ENCODE results near the gene DGKA. TPM values are rescaled to one million over a fixed set of nuclear protein-coding genes. Genes with fewer than 3 reads are reported as not detected.
"Not testable (repeated sequence)": the region's sequence is repeated elsewhere in the genome, so short reads cannot be mapped to it uniquely, and the experiment has no call there.

The DGKA gene
- total RNA-seq, 1 donor from 2014 or later = 4.9 TPM

GRCh38 chr12:55965941-55966407 lies 35.0 kb downstream of the DGKA start, which contains the start of gene PMEL:
Gene PMEL, minus strand, starts transcription at chr12:55966042. Its CDS starts 31 bp downstream, at chr12:55966011.
- ATAC-seq = peak; percentile 36
- no peak for DNase-seq (ENCODE audit: low spot score)

- DNase-seq (ENCODE audit: low spot score) (peak; percentile 95), ATAC-seq (peak; percentile 98)
Measured at GRCh38 chr12:55966408-55967281, 35.7 kb downstream of the DGKA start, which contains the start of gene CDK2. Gene CDK2, plus strand, starts transcription at chr12:55966830. Its CDS starts 179 bp downstream, at chr12:55967009.

GRCh38 chr12:55969356-55969755 lies 38.4 kb downstream of the DGKA start:
- no peak for DNase-seq (ENCODE audit: low spot score)
- no peak for ATAC-seq

GRCh38 chr12:55970775-55971174 lies 39.8 kb downstream of the DGKA start:
- no peak for DNase-seq (ENCODE audit: low spot score)
- no peak for ATAC-seq

GRCh38 chr12:55972042-55972441 lies 41.1 kb downstream of the DGKA start:
- ATAC-seq = no peak
- DNase-seq (ENCODE audit: low spot score) = no peak

- no peak for DNase-seq (ENCODE audit: low spot score)
- ATAC-seq = no peak
Measured at GRCh38 chr12:55972456-55972855, 41.5 kb downstream of the DGKA start.

GRCh38 chr12:55972911-55973598 lies 42.1 kb downstream of the DGKA start:
- no peak for ATAC-seq

GRCh38 chr12:55973599-55974307 lies 42.8 kb downstream of the DGKA start, which contains the start of gene RAB5B:
Gene RAB5B, plus strand, starts transcription at chr12:55974078. Its CDS starts 12,883 bp downstream, at chr12:55986961.
- peak; percentile 89 for ATAC-seq

More at GRCh38 chr12:55972911-55973598, 42.1 kb downstream of the DGKA start:
- no peak for DNase-seq (ENCODE audit: low spot score)

GRCh38 chr12:55974308-55974730 lies 43.4 kb downstream of the DGKA start:
- no peak for DNase-seq (ENCODE audit: low spot score)
- ATAC-seq = peak; percentile 53

More at GRCh38 chr12:55973599-55974307, 42.8 kb downstream of the DGKA start, which contains the start of gene RAB5B:
- peak; percentile 100 for DNase-seq (ENCODE audit: low spot score)

GRCh38 chr12:55978393-55978792 lies 47.4 kb downstream of the DGKA start:
- DNase-seq (ENCODE audit: low spot score) = no peak
- no peak for ATAC-seq

GRCh38 chr12:55979069-55979468 lies 48.1 kb downstream of the DGKA start:
- ATAC-seq = no peak

GRCh38 chr12:55981882-55982281 lies 50.9 kb downstream of the DGKA start:
- not testable (repeated sequence) for DNase-seq (ENCODE audit: low spot score); ATAC-seq

More at GRCh38 chr12:55979069-55979468, 48.1 kb downstream of the DGKA start:
- no peak for DNase-seq (ENCODE audit: low spot score)

GRCh38 chr12:55982319-55982936 lies 51.5 kb downstream of the DGKA start:
- DNase-seq (ENCODE audit: low spot score) (no peak), ATAC-seq (no peak)

GRCh38 chr12:55983232-55983842 lies 52.4 kb downstream of the DGKA start:
- DNase-seq (ENCODE audit: low spot score) (no peak), ATAC-seq (no peak)

GRCh38 chr12:55984861-55985260 lies 53.9 kb downstream of the DGKA start:
- DNase-seq (ENCODE audit: low spot score) = no peak
- ATAC-seq = no peak

- DNase-seq (ENCODE audit: low spot score) (no peak), ATAC-seq (no peak)
Measured at GRCh38 chr12:55985341-55985740, 54.4 kb downstream of the DGKA start.

GRCh38 chr12:55985976-55986375 lies 55.0 kb downstream of the DGKA start:
- not testable (repeated sequence) for DNase-seq (ENCODE audit: low spot score); ATAC-seq

- ATAC-seq (no peak), DNase-seq (ENCODE audit: low spot score) (no peak)
Measured at GRCh38 chr12:55991110-55991509, 60.1 kb downstream of the DGKA start.

GRCh38 chr12:55993230-55993853 lies 62.4 kb downstream of the DGKA start:
- no peak for ATAC-seq
- DNase-seq (ENCODE audit: low spot score) = no peak

Data from left lobe of liver (tissue), 2 donors.